Right atrium auricular region (tissue), 2 donors: ENCODE data around the gene RAD51AP2. TPM values are rescaled to one million over a fixed set of nuclear protein-coding genes. Genes with fewer than 3 reads are reported as not detected.

Source experiments
- DNase-seq: peaks from one replicate; pipeline ENCODE4 v3.0.0-alpha.2; 2019; ENCODE audit warnings: low spot score
- H3K27ac ChIP-seq, 2 donors: fragments of 200-600 bp; sonication (generic); 1 replicate in 1 of 2; 2 replicates in 1 of 2; pipeline ENCODE4 v1.5.1; 2016 to 2019
- H3K27me3 ChIP-seq, 2 donors: fragments of 200-600 bp; sonication (generic); one replicate each; pipeline versions ENCODE4 v1.5.1 to v1.6.0; 2017 to 2019
- H3K36me3 ChIP-seq: fragments of 200-600 bp; sonication (generic); one replicate; pipeline ENCODE4 v1.5.1; 2016
- H3K4me1 ChIP-seq, 2 donors: fragments of 200-600 bp; sonication (generic); one replicate each; pipeline versions ENCODE4 v1.5.1 to v1.6.0; 2017 to 2019
- H3K4me3 ChIP-seq, 2 donors: fragments of 200-600 bp; sonication (generic); 1 replicate in 1 of 2; 2 replicates in 1 of 2; pipeline ENCODE4 v1.5.1; 2017 to 2019; ENCODE audit warnings: mild to moderate bottlenecking in 1 of 2, moderate library complexity in 1 of 2
- H3K9me3 ChIP-seq, 2 donors: fragments of 200-600 bp; sonication (generic); one replicate each; pipeline ENCODE4 v1.5.1; 2019
- total RNA-seq, 2 donors: library from RNA; depleted of rRNA; stranded (reverse); fragments of >200 nt; gene quantifications; one replicate each; pipeline ENCODE4 v1.1.0, GENCODE V29; 2016
- TF ChIP-seq, protein P1 (sequence below), 2 donors: fragments of 200-600 bp; sonication (generic); IDR thresholded peaks; one replicate each; pipeline ENCODE4 v1.5.1; 2019; ENCODE audit warnings: antibody characterized with exemption in 2 of 2

The RAD51AP2 gene
- total RNA-seq, 2 donors from 2014 or later: 0.22 to 0.28 TPM

DNA sequence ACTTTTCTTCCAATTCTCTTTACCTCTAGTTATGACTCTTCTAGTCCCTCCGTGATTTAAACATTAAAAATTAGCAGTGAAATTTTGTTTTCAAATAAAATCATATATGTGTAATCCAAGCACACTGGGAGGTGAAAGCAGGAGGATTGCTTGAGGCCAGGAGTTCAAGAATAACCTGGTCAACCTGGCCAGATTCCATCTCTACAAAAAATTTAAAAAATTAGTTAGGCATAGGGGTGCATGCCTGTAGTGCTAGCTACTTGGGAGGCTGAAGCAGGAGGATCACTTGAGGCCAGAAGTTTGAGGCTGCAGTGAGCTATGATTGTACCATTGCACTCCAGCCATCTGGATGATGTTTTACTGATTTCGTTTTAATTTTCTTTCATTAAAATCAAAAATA, 15.3 kb upstream of the RAD51AP2 start:
- Histone ChIP-seq H3K4me1 (no peaks in the 10 kb centered on the region), H3K27ac (no peak overlapping the region), H3K27me3 (no peaks in the 10 kb centered on the region), H3K4me3 (no peak overlapping the region), H3K9me3 (no peaks in the 10 kb centered on the region), H3K36me3 (no peaks in the 10 kb centered on the region)
- no peak for DNase-seq
- TF ChIP-seq, protein P1, sequence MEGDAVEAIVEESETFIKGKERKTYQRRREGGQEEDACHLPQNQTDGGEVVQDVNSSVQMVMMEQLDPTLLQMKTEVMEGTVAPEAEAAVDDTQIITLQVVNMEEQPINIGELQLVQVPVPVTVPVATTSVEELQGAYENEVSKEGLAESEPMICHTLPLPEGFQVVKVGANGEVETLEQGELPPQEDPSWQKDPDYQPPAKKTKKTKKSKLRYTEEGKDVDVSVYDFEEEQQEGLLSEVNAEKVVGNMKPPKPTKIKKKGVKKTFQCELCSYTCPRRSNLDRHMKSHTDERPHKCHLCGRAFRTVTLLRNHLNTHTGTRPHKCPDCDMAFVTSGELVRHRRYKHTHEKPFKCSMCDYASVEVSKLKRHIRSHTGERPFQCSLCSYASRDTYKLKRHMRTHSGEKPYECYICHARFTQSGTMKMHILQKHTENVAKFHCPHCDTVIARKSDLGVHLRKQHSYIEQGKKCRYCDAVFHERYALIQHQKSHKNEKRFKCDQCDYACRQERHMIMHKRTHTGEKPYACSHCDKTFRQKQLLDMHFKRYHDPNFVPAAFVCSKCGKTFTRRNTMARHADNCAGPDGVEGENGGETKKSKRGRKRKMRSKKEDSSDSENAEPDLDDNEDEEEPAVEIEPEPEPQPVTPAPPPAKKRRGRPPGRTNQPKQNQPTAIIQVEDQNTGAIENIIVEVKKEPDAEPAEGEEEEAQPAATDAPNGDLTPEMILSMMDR (IDR thresholded peaks at IDR 0.05): no peak

DNA sequence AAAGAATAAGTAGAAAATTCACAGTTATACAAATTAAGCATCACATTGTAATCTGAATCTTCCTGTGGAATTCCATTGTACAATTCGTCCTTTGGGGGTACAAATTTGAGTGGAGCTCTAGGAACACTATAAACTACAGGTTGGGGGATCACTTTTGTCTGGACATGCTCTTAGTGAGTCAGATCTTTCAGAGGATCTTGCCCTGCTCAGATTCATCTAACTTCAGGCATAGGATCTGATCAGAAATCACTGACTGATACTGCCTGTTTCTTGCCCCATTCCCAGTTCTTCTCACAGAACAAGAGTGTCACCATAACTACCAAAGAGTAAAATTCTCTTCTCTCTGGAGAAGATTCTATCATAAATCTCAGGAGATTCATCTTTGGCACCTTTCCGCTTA, 11.5 kb upstream of the RAD51AP2 start:
- H3K4me3 ChIP-seq: no peak overlapping the region
- H3K27ac ChIP-seq: no peak overlapping the region
- H3K9me3 ChIP-seq: no peaks in the 10 kb centered on the region
- no peaks in the 10 kb centered on the region for H3K27me3 ChIP-seq
- TF ChIP-seq, protein P1 (IDR thresholded peaks at IDR 0.05): no peak
- no peaks in the 10 kb centered on the region for H3K36me3 ChIP-seq
- H3K4me1 ChIP-seq: no peaks in the 10 kb centered on the region
- DNase-seq: no peak

DNA sequence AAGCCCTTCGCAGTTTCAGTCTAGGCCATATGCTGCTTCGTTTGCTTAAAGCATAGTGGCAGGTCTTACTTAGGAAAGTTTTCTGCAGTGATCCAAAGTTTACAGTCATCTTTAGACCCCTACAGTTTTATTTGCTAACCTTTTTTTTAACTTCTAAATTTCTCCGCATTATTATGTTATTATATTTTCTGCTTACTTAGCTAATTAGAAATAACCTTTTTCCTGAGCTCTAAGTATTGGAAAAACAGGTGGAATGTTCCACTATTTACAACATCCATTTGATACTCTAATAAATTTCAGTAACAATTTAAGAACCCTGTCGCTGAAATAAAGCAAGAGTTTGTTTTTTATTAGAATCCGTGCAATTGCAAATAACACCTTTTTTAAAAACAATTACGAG, 4.1 kb upstream of the RAD51AP2 start:
- Histone ChIP-seq H3K4me3 (no peak overlapping the region), H3K4me1 (peaks cover 0 to 11% of the 10 kb centered on the region in 2 donors), H3K36me3 (no peaks in the 10 kb centered on the region), H3K9me3 (no peaks in the 10 kb centered on the region), H3K27ac (no peak overlapping the region), H3K27me3 (no peaks in the 10 kb centered on the region)
- TF ChIP-seq, protein P1 (IDR thresholded peaks at IDR 0.05): no peak
- no peak for DNase-seq

DNA sequence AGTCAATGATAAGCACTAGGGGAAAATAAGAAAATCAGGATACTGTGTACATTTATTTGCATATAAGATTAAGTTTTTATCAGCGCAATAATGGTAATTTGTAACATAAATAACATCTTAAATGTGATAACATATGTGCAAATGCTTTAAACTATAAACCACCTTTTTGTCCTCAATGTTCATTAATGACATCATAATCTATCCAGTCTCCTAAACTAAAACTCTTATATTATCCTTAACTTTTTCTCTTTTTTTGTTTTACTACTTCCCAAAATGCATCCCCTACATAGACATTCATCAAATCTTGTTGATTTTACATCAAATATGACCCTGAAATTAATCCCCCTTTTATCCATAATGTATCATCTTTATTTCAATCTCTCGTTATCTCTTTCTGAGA, 3.4 kb upstream of the RAD51AP2 start:
- TF ChIP-seq, protein P1 (IDR thresholded peaks at IDR 0.05): no peak
- Histone ChIP-seq H3K36me3 (no peaks in the 10 kb centered on the region), H3K9me3 (no peaks in the 10 kb centered on the region), H3K4me1 (peaks cover 0 to 11% of the 10 kb centered on the region in 2 donors), H3K27me3 (no peaks in the 10 kb centered on the region), H3K27ac (no peak overlapping the region), H3K4me3 (no peak overlapping the region)
- DNase-seq: no peak

DNA sequence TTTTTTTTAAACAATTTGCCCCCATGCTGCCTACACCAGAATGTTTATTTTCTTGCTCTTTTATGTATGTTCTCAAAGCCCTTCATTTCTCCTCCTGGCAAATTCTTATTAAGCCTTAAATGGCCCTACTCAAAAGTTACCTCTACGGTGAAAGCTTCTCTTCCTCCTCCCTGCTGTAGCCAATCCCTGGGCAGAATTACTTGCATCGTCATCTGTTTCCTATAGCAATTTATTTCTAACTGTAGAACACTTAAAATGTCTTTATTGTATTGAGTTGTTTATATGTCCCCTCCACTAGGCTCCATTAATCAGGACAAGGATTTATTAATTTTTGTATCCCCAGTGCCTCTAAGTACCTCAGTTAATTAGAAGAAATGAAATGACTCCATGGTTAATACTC, 2.5 kb upstream of the RAD51AP2 start:
- no peak overlapping the region for H3K27ac ChIP-seq
- no peaks in the 10 kb centered on the region for H3K27me3 ChIP-seq
- H3K9me3 ChIP-seq: no peaks in the 10 kb centered on the region
- TF ChIP-seq, protein P1 (IDR thresholded peaks at IDR 0.05): no peak
- H3K4me1 ChIP-seq: peaks cover 0 to 11% of the 10 kb centered on the region in 2 donors
- no peaks in the 10 kb centered on the region for H3K36me3 ChIP-seq
- no peak for DNase-seq
- H3K4me3 ChIP-seq: no peak overlapping the region

DNA sequence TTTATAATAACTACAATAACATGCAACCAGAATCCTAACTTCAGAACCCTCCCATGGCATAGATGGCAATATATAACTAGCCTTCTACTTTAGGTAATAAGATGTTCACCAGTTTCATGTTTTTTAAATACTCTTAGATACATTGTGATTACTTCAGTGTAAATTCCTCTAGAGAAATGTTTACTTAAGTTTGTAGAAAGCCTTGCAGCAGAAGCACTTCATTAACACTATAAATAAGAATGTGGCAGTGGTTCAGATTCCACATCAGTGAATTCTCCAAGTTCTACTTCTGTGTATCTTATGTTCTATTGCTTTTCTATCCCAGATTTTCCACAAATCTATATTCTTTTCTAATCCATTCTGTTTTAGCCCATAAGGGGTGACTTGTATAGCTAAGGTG, 1.2 kb upstream of the RAD51AP2 start:
- H3K36me3 ChIP-seq: no peaks in the 10 kb centered on the region
- DNase-seq: no peak
- H3K27me3 ChIP-seq: no peaks in the 10 kb centered on the region
- H3K9me3 ChIP-seq: no peaks in the 10 kb centered on the region
- no peak overlapping the region for H3K4me3 ChIP-seq
- TF ChIP-seq, protein P1 (IDR thresholded peaks at IDR 0.05): no peak
- H3K4me1 ChIP-seq: peaks cover 0 to 11% of the 10 kb centered on the region in 2 donors
- H3K27ac ChIP-seq: no peak overlapping the region
